Measurements from ENCODE around the gene ERF.
A peak's percentile ranks its signal among the peaks of the same experiment; 100 is the strongest.

ERF gene

GRCh38 chr19:42252365-42253244, 2.3 kb downstream of the ERF start:
- no peak for DNase-seq

GRCh38 chr19:42251572-42252358, 3.2 kb downstream of the ERF start:
- no peak for DNase-seq

GRCh38 chr19:42250666-42251531, 4.0 kb downstream of the ERF start:
- DNase-seq: no peak

GRCh38 chr19:42250183-42250665, 4.7 kb downstream of the ERF start:
- DNase-seq: no peak

GRCh38 chr19:42249769-42250168, 5.2 kb downstream of the ERF start:
- DNase-seq: no peak

GRCh38 chr19:42249149-42249750, 5.7 kb downstream of the ERF start:
- no peak for DNase-seq

- DNase-seq: no peak
These were observed 6.4 kb downstream of the ERF start for GRCh38 chr19:42248270-42249148.

- DNase-seq: no peak
These were observed 7.2 kb downstream of the ERF start for GRCh38 chr19:42247640-42248199.

GRCh38 chr19:42246922-42247639, 7.8 kb downstream of the ERF start:
- no peak for DNase-seq

GRCh38 chr19:42246143-42246921, 8.6 kb downstream of the ERF start:
- no peak for DNase-seq

GRCh38 chr19:42245231-42245630, 9.7 kb downstream of the ERF start:
- DNase-seq: no peak

- peak; percentile 83 for DNase-seq
These were observed 10.3 kb downstream of the ERF start for GRCh38 chr19:42244347-42245220.

- DNase-seq: peak; percentile 95
These were observed 12.2 kb downstream of the ERF start, which contains the start of gene GSK3A for GRCh38 chr19:42242512-42243409. Gene GSK3A, minus strand, starts transcription at chr19:42242602. Its CDS starts 137 bp downstream, at chr19:42242465.

- DNase-seq: no peak
These were observed 12.8 kb downstream of the ERF start for GRCh38 chr19:42242069-42242511.

- DNase-seq: no peak
These were observed 13.6 kb downstream of the ERF start for GRCh38 chr19:42241279-42241678.

- no peak for DNase-seq
These were observed 15.2 kb downstream of the ERF start for GRCh38 chr19:42239544-42240220.

- DNase-seq: no peak
These were observed 19.7 kb downstream of the ERF start for GRCh38 chr19:42235181-42235580.
